HG03103 (cell line): ENCODE results near the gene IMMP1L.
"Not testable (repeated sequence)": the region's sequence is repeated elsewhere in the genome, so short reads cannot be mapped to it uniquely, and the experiment has no call there.

Source experiments
- ATAC-seq: cut with Tn5 transposase; IDR thresholded peaks from one replicate; pipeline ENCODE4 v1.9.1; 2021; ENCODE audit warnings: low read depth; ENCODE audit not compliant: unreplicated experiment

IMMP1L gene, protein sequence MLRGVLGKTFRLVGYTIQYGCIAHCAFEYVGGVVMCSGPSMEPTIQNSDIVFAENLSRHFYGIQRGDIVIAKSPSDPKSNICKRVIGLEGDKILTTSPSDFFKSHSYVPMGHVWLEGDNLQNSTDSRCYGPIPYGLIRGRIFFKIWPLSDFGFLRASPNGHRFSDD

DNA sequence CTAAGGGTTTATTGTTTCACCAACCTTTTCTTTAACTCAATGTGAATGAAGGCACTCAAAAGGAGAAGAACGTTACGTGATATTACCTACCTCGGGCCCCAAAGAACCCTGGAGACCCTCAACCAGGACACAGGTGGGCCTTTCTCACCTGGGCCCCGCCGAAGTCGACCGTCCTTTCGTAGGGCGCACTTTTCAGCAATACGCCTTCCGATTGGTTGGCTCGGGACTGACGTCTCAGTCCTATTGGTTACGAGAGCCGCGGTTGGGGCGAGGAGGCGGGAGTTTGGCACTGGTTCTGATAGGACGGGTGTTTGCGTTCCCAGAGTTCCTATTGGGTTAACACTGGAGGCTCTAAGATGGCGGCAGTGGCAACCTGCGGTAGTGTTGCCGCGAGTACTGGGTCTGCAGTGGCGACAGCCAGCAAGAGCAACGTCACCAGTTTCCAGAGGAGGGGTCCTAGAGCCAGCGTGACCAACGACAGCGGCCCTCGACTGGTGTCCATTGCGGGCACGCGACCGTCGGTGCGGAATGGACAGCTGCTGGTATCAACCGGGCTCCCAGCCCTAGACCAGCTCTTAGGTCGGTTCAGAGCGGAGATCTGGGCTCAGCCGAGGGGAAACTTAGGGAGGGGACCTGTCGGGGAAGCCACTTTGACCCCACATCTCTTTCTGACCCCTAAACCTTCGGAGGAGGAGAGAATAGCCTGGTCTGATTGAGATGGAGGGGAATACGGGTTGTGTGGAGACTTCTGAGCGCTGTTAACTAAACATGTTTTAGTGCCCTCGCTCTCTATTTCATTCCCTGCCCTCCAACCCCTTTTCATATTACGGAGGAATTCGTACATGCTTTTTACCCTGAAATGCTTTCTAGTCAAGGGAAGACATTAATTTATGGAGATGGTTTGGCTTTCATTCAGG, at the start of gene IMMP1L, which contains the start of gene ELP4:
TSS of gene IMMP1L (minus strand) at position 194 of the 917 bp plus-strand sequence. CDS start 46,346 bp downstream, outside the sequence.
TSS of gene ELP4 (plus strand) at position 339 of the 917 bp plus-strand sequence. CDS start at position 357, 18 bp downstream.
- ATAC-seq: peak; percentile 100

DNA sequence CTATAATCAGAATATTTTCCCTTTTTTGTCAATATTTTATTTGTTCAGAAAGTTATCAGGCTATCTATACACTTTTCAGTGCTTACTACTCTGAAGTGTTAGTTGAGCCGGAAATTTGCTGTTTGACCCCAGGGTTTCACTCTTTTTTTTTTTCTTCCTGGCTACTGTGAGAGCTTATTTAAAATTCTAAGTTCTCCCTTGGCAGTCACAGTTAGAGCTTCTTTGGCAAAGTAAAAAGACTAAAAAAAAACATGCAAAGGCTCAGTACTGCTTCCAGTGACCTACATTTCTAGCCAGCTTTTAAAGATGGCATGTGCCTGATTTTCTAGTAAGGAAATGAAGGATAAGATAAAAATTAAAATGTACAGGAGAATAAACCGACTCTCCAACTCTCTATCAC, 48.6 kb upstream of the IMMP1L start:
- no peak for ATAC-seq

DNA sequence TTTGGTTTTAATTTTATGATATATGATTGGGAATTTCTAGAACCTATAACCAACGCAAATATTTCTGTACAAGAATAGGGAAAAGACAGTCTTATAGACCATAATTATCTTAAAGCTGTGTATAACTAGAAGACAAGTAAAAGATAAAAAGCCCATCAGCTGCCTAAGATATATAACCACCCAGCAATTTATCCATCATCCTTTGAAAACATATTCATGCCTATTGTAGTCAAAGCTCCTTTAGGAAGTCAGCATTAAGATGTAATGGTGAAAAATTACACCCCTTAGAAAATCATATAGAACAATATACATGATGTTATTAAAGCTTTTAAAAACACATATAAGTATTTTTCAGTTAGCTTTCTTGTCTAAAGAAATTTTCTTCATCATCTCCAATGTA, 46.5 kb upstream of the IMMP1L start:
- ATAC-seq: no peak

DNA sequence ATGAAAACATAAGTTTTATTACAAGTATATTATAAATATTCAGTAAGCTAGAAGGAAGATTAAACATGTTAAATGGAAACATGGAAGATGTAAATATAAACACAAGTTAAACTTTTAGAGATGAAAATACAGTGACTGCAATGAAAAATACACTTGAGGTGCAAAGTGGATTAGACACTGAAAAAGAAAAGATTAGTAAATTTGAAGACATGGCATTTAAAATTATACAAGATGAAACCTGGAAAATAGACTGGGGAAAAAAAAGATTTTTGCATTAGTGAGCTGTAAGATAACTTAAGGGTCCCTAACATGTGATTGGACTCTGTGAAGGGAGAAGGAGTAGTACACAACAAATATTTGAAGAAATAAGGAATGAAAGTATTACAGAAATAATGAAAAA, 33.4 kb upstream of the IMMP1L start:
- no peak for ATAC-seq

DNA sequence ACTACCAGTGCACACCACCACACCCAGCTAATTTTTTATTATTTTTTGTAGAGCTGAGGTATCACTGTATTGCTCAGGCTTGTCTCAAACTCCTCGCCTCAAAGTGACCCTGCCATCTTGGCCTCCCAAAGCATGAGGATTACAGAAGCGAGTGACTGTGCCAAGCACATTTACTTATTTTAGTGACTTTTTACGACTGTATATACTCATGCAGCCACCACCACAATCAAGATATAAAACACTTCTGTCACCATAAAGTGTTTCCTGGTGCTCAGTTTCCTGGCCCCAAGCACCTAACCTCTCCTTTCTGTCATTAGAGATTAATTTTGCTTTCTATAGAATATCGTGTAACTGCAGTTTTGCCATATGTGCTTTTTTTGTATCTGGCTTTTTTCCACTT, 26.1 kb upstream of the IMMP1L start:
- ATAC-seq: no peak

DNA sequence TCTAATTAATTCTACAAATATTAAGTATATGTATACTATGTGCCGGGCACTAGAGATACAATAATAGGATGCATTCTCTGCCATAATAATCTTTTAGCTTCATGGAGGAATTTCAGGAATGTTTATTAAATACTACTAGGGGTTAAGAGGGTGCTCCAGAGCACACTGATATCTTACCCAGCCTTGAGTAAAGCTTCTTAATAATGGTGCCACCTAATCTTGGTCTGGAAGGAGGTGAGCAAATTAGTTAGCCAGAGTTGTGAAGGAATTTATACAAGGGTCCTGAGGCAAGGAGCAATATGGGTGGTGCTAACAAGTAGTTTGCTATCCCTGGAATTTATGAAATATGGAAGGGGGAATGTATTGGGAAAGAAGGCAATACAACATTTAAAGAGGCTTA, 21.9 kb upstream of the IMMP1L start:
- no peak for ATAC-seq

DNA sequence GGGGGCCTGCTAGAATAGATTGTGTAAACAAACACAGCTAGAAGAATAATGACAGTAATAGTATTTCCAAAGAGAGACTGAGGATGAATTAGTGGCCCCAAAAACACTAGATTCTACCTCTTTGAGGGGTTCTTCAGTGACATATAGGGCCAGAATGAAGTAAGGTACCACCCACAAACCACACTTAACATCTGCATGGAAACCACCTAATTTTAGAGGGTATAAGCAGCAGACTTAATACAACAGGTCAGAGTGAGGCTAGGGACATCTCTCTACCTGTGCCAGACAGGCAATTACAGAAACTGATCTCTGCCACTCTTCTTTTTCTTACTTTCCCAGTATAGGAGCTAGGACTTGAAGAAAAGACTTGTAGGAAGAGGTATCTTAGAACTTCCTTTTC, 20.3 kb upstream of the IMMP1L start:
- ATAC-seq: no peak

DNA sequence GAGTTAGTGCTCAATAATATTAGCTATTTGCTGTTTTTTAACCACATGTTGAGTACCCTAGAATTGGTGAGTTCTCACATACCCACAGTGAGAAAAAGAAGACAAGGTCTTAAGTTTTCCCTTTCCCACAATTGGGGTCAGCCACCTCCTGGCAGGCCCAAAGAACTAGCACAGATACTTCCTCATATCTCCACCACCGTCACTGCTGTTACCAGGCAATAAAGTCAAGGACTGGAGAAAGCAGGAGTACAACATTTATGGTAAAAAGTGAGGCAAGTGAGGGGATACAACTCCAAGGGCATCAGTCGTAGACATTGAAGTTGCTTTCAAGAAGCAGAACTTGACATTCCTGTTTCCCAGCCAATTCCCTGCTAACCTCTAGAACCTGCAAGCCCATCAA, 19.8 kb upstream of the IMMP1L start:
- no peak for ATAC-seq

DNA sequence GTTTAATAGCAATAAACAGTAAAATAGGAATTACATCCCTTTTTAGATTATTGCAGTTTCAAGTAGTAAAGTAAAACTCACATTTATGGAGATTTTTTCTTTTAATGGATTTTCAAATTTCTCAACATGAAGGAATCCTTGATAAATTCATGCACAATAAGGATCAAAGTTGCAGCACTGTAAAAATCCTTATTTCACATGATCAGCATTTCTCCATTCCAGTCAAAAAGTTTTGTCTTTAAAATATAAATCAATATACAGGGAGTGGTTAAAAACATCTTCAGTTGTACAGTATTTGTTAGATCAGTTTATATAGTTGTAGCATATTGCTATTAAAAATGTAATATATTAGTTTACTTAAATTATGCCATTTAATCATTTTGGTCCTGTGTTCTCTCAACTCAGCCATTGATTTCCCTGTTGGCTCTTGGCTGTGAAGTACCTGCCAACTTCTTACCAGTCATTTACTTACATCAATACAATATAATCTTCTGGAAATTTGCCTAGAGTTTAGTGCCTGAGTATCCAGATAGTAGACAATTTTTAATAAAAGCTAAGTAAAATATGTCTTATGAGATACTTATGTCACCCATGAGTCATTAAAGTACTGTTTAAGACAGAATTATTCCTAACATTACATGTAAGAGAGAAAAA, 12.2 kb upstream of the IMMP1L start:
- ATAC-seq: no peak

DNA sequence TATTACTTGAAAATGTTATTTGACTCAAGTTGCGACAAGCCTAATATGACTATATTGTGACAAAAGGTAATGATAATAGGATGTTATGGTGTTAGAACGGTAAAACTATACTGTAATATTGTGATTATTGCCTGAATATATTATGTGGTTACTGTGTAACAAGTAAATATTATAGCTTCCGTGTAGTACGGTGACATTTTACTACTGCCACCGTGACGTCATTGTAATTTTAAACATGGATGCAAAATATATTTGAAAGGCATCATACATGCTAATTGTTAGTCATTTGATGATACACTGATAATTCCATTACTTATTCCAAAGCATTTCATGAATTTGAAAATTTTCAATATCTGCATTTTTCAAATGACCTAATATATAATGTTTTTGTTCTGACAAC, 2.7 kb upstream of the IMMP1L start:
- no peak for ATAC-seq

DNA sequence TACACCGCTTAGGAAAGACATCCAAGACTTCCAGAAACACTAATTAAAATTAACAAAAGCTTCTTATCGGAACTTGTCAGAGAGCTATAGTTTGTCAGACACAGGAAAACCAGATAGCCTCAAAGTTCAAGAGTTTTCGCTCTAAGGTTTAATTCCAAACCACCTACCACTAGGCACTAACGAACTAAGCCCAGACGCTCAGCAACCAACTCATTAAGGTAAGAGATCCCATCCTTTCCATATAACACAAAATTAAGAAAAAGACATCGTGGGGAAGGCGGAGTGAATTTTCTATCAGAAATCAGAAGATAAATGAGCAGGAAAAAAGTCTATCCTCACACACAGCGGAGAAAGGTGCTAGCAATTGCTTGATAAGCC, 382 bp downstream of the IMMP1L start:
- no peak for ATAC-seq

DNA sequence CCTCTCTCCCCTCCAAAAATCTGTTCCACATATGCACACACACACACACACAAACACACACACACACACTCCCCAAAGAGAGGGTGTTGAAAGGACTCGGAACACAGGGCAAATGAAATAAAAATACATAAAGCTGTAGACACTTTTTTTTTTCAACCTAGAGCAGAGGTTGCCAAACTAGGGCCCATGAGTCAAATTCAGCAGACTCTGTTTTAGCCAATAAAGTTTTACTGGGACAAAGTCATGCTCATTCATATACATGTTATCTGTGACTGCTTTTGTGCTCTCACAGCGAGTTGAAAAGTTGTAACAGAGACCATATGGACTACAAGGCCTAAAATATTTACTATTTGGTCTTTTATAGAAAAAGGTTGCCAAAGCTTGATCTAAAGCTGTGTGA, 8.9 kb downstream of the IMMP1L start:
- no peak for ATAC-seq

DNA sequence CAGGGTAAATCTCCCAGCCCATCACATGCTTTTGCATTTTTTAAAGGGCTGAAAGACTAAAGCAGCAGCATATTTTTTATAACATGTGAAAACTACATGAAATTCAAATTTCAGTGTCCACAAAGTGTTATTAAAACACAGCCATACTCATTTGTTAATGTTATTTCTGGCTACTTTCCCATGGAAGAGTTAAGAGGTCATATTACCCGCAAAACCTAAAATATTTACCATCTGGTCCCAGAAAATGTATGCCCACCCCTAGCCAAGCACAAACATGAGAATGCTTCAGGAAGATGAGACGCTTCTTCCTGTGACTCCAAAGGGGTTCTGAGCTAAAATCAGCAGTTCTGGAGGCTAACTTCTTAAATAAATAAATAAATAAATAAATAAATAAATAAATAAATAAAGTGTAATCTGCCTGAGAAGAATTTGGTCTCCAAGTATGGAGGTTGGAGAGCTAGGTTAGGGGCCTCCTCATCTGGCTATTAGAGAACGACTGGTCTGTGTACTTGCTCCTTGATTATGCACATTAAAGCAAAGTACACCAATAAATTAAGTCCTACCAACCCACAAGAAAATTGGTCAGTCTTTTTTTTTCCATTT, 9.7 kb downstream of the IMMP1L start:
- no peak for ATAC-seq

DNA sequence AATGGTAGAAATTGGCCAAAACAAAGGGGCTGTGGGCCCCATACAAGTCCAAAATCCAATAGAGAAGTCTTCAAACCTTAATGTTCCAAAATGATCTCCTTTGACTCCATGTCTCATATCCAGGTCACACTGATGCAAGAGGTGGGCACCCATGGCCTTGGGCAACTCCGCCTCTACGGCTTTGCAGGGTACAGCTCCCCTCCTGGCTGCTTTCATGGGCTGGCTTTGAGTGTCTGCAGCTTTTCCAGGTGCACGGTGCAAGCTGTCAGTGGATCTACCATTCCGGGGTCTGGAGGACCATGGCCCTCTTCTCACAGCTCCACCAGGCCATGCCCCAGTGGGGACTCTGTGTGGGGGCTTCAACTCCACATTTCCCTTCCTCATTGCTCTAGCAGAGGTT, 15.7 kb downstream of the IMMP1L start:
- not testable (repeated sequence) for ATAC-seq

DNA sequence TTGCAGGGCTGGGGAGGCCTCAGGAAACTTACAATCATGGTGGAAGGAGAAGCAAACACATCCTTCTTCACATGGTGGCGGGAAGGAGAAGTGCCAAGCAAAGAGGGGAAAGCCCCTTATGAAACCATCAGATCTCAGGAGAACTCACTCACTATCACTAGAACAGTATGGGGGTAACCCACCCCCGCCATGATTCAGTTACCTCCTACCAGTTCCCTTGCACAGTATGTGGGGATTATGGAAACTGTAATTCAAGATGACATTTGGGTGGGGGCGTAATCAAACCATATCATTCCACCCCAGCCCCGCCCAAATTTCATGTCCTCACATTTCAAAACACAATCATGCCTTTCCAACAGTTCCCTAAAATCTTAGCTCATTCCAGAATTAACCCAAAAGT, 16.2 kb downstream of the IMMP1L start:
- ATAC-seq: no peak

DNA sequence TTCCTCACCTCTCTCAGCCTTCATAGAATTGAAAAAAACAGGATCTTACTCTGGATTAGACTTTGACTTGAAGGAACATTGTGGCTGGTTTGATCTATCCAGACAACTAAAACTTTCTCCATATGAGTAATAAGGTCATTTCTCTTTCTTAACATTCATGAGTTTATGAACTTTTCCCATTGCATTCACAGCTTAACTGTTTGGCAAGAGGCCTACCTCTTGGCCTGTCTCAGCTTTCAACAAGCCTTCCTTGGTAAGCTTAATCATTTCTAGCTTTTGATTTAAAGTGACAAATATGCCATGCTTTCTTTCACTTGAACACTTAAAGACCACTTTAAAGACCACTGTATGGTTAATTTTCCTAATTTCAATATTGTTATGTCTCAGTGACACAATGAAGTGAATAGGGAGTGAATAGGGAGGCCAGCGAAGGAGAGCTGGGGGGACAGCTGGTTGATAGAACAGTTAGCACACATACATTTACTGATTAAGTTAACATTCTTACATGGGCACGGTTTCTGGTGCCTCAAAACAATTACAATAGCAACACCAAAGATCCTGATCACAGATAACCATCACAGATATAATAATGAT, 17.0 kb downstream of the IMMP1L start:
- no peak for ATAC-seq

DNA sequence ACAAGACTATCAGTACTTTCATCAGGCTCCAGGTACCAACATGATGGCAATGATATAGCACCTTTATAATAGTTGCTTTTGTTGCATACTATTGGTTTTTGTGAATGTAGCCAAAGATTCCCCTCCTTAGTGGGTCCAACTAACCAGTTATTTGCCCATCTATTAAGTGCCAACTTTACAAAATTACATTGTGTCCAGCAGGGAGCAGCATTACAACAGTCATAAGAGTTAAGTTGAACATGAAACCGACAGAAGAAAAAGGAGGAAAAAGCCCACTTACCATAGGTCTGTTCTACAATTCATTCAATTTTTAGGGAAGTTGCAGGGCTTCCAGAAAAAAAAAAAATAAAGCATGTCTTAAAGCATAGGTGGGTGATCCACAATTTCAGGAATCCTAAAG, 21.6 kb downstream of the IMMP1L start:
- no peak for ATAC-seq

DNA sequence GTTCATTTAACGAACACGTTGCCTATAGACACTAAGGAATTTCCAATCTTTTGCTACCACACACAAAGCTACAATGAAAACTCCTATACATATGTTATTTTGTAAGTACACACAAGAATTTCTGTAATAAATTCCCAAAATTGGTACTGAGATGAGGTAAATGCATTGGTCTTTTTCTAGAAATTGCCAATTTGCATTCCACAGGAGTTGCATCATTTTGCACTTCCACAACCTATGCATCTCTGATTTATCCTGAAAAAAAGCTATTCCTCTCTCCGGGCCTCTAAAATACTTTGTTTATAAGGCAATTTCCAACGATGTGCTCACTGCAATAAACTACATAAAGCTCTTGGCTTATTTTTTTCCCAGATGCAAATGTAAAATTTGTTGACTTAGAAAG, 24.9 kb downstream of the IMMP1L start:
- no peak for ATAC-seq

DNA sequence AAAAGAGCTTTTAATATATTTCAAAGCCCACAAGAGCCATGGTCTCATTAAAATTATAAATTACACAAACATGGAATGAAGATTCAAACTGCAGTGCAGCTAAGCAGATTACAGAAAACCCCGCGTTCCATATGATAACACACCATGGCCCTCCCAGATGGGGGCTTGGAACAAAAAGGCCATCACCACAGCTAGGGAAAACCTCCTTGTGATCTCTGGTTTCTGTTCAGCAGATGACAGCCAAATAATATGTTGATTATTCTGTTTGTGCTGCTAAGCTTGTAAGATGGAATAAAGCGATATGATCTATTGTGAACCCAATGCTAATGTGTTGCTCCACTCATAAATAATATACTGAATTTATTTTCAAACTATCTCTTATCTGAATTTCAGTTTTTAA, 28.5 kb downstream of the IMMP1L start:
- no peak for ATAC-seq

DNA sequence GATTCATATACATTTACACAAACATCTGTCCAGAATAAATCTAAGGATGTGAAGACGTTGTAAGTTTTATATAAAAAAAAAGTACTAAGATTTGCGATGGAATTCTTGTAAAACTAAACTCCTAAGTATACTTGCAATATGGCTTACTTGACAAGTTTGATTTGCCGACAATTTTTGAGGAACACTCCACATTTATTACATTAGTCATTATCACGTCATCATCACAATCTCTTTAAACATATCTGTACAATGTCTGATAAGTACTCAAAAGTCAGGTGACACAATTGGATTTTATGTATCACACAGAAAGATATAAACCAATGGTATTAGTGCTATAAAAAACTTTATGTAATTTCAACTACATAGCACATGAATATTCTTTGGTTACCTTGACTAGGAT, 30.4 kb downstream of the IMMP1L start:
- no peak for ATAC-seq

DNA sequence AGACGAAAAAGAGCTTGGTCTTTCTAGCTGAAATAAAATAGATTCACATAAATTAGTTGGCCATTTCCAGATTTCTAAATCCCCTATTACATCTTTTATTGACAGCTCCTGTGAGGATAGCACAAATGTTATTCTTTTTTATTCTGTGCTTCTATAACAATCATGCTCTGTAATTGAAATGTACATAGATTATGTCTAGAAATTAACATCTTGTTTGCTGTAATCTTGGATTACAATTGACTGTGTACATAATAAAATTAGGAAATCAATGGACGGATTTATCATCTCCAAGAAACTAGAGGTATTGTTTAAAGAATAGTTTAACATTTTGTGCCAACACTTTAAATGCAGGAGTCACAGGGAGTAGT, 31.2 kb downstream of the IMMP1L start:
- no peak for ATAC-seq
